Heart left ventricle (tissue), 13 donors: ENCODE data around the gene OPHN1.

Source experiments
- CTCF ChIP-seq, 12 donors: fragments of 200-600 bp; sonication (generic) in 4 of 12; IDR thresholded peaks; one replicate each; pipeline versions ENCODE4 v1.5.0 to v1.8.0; 2018 to 2022; ENCODE audit warnings: antibody characterized with exemption in 12 of 12, mild to moderate bottlenecking in 5 of 12
- POLR2A ChIP-seq, 2 donors: fragments of 450-650 bp; IDR thresholded peaks; one replicate each; pipeline ENCODE4 v1.6.1; 2017; ENCODE audit warnings: antibody characterized with exemption in 2 of 2, mild to moderate bottlenecking in 2 of 2, moderate library complexity in 2 of 2
- donor health status: ischemic (EF 13 %, LVEDD 7.1; RV severe dilation, severe dysfunction).
- donor health status: DM: no; HTN: yes; CAD: no.
- donor health status: DM: no; HTN: no; CAD: no.
- donor health status: ischemic (EF 25% LVEDD 6.9; RV normal size, moderate dysfunction).
- donor health status: ischemic (EF 25% LVEDD 5.7; RV mildly dilated, moderate dysfunction).
- donor health status: ischemic (EF 35%, LVEDD 5.7; RV mildly dilated, moderate dysfunction).
- donor health status: nonischemic (EF 11% LVEDD 7.7; RV severe dilation, severe dysfunction).
- donor health status: DM: yes; HTN: yes; CAD: no.
- donor health status: PGD.
- donor health status: ischemic (EF 29% LVEDD 5.4; RV normal size, mild dysfunction).
- donor health status: nonischemic (EF 23%, LVEDD 6.1; RV moderate dilation, normal function).

GRCh38 chrX:68411729-68412128, 21.6 kb downstream of the OPHN1 start:
- no peak for TF ChIP-seq CTCF (IDR thresholded peaks at IDR 0.05)
- no peak for TF ChIP-seq POLR2A (IDR thresholded peaks at IDR 0.05)
